Progenitor cell of endocrine pancreas (in vitro differentiated cells): Measurements from ENCODE around the gene IL31. TPM values are rescaled to one million over a fixed set of nuclear protein-coding genes. Genes with fewer than 3 reads are reported as not detected.

Experiments
- DNase-seq: peaks from one replicate; pipeline ENCODE4 v3.0.0; 2021; ENCODE audit warnings: low spot score; ENCODE audit not compliant: unreplicated experiment
- H3K27ac Mint-ChIP-seq: 2 replicates; pipeline ENCODE4 v1.8.0; 2021; ENCODE audit warnings: mild to moderate bottlenecking, moderate library complexity, mixed read lengths
- H3K27me3 Mint-ChIP-seq: 2 replicates; pipeline ENCODE4 v1.8.0; 2021; ENCODE audit warnings: mixed read lengths
- H3K36me3 Mint-ChIP-seq: 2 replicates; pipeline ENCODE4 v1.8.0; 2022; ENCODE audit warnings: mixed read lengths; ENCODE audit not compliant: insufficient read depth
- H3K4me1 Mint-ChIP-seq: 2 replicates; pipeline ENCODE4 v1.8.0; 2021; ENCODE audit warnings: low read depth, mixed read lengths
- H3K4me3 Mint-ChIP-seq: 2 replicates; pipeline ENCODE4 v1.8.0; 2021; ENCODE audit warnings: low read depth, mild to moderate bottlenecking, moderate library complexity, mixed read lengths
- H3K9me3 Mint-ChIP-seq: 2 replicates; pipeline ENCODE4 v1.8.0; 2021; ENCODE audit warnings: low read depth, mixed read lengths
- CTCF ChIP-seq: fragments of 200-600 bp; sonication (generic); IDR thresholded peaks from one replicate; pipeline ENCODE4 v1.5.0; 2021; ENCODE audit warnings: antibody characterized with exemption, mild to moderate bottlenecking; ENCODE audit not compliant: unreplicated experiment
- total RNA-seq: library from RNA; stranded (reverse); gene quantifications from 2 replicates; pipeline ENCODE4 v1.2.1, GENCODE V29; 2021

Gene IL31
- total RNA-seq, 1 donor from 2014 or later: not detected

- H3K27ac Mint-ChIP-seq: no peak overlapping the region
- H3K36me3 Mint-ChIP-seq: no peaks in the 10 kb centered on the region
- no peaks in the 10 kb centered on the region for H3K4me1 Mint-ChIP-seq
- peaks cover 12% of the 10 kb centered on the region for H3K27me3 Mint-ChIP-seq
- no peak for TF ChIP-seq CTCF
- no peak overlapping the region for H3K4me3 Mint-ChIP-seq
- H3K9me3 Mint-ChIP-seq: no peaks in the 10 kb centered on the region
- DNase-seq: no peak
Measured at GRCh38 chr12:122161682-122162081, 12.3 kb downstream of the IL31 start.

GRCh38 chr12:122160761-122161160, 13.3 kb downstream of the IL31 start:
- no peaks in the 10 kb centered on the region for H3K9me3 Mint-ChIP-seq
- no peaks in the 10 kb centered on the region for H3K4me1 Mint-ChIP-seq
- H3K27me3 Mint-ChIP-seq: peaks cover 17% of the 10 kb centered on the region
- H3K4me3 Mint-ChIP-seq: no peak overlapping the region
- TF ChIP-seq CTCF: no peak
- no peaks in the 10 kb centered on the region for H3K36me3 Mint-ChIP-seq
- no peak overlapping the region for H3K27ac Mint-ChIP-seq
- DNase-seq: no peak

GRCh38 chr12:122159882-122160281, 14.1 kb downstream of the IL31 start:
- H3K27ac Mint-ChIP-seq: no peak overlapping the region
- TF ChIP-seq CTCF: no peak
- no peaks in the 10 kb centered on the region for H3K4me1 Mint-ChIP-seq
- H3K4me3 Mint-ChIP-seq: no peak overlapping the region
- no peak for DNase-seq
- no peaks in the 10 kb centered on the region for H3K9me3 Mint-ChIP-seq
- H3K36me3 Mint-ChIP-seq: no peaks in the 10 kb centered on the region
- H3K27me3 Mint-ChIP-seq: peaks cover 19% of the 10 kb centered on the region

- no peak for DNase-seq
- Mint-ChIP-seq H3K27me3 (peaks cover 22% of the 10 kb centered on the region), H3K4me3 (no peak overlapping the region), H3K27ac (no peak overlapping the region), H3K9me3 (no peaks in the 10 kb centered on the region), H3K4me1 (no peaks in the 10 kb centered on the region), H3K36me3 (no peaks in the 10 kb centered on the region)
- no peak for TF ChIP-seq CTCF
Measured at GRCh38 chr12:122158700-122159285, 15.2 kb downstream of the IL31 start.

GRCh38 chr12:122155705-122156104, 18.3 kb downstream of the IL31 start:
- Mint-ChIP-seq H3K9me3 (no peaks in the 10 kb centered on the region), H3K36me3 (no peaks in the 10 kb centered on the region), H3K4me1 (no peaks in the 10 kb centered on the region), H3K27me3 (peaks cover 27% of the 10 kb centered on the region), H3K4me3 (no peak overlapping the region), H3K27ac (no peak overlapping the region)
- no peak for TF ChIP-seq CTCF
- no peak for DNase-seq
